K562 (cell line): ENCODE data around the gene MINPP1. TPM values are rescaled to one million over a fixed set of nuclear protein-coding genes. Genes with fewer than 3 reads are reported as not detected.

Source experiments
- ARID1B ChIP-seq: fragments of 450-650 bp; IDR thresholded peaks from 2 replicates; pipeline ENCODE4 v1.6.1; 2016; ENCODE audit warnings: antibody characterized with exemption, mild to moderate bottlenecking, inconsistent platforms
- CHCHD3 ChIP-seq: fragments of 250-450 bp; sonication (Bioruptor Pico); IDR thresholded peaks from 2 replicates; pipeline ENCODE4 v2.1.2; 2022; ENCODE audit warnings: mild to moderate bottlenecking
- HMBOX1 ChIP-seq: sonication (generic); IDR thresholded peaks from 2 replicates; pipeline ENCODE4 v1.6.1; 2016
- HNRNPK ChIP-seq: fragments of 200-400 bp; formaldehyde crosslinking; IDR thresholded peaks from one replicate; pipeline ENCODE4 v1.6.1; 2018; ENCODE audit warnings: mild to moderate bottlenecking, low read depth, low read length; ENCODE audit not compliant: poor library complexity, severe bottlenecking
- HNRNPLL ChIP-seq: fragments of 200-400 bp; formaldehyde crosslinking; IDR thresholded peaks from 2 replicates; pipeline ENCODE4 v1.6.1; 2017; ENCODE audit warnings: low read length, low read depth, mild to moderate bottlenecking; ENCODE audit not compliant: poor library complexity, severe bottlenecking
- MEF2A ChIP-seq: IDR thresholded peaks from 2 replicates; pipeline ENCODE4 v1.6.1; 2011; ENCODE audit warnings: low read depth, mild to moderate bottlenecking, low read length, moderate library complexity; ENCODE audit not compliant: control insufficient read depth
- RFX7 ChIP-seq: fragments of 250-450 bp; sonication (Bioruptor Pico); IDR thresholded peaks from 2 replicates; pipeline ENCODE4 v1.5.1; 2021; ENCODE audit warnings: mild to moderate bottlenecking
- SMAD3 ChIP-seq: fragments of 450-650 bp; formaldehyde crosslinking; conservative IDR thresholded peaks from 2 replicates; pipeline ENCODE4 v1.4.0; 2020; ENCODE audit warnings: mild to moderate bottlenecking
- SMARCA4 ChIP-seq: fragments of 450-650 bp; IDR thresholded peaks from 2 replicates; pipeline ENCODE4 v1.6.1; 2016
- SMARCB1 ChIP-seq: IDR thresholded peaks from 2 replicates; pipeline ENCODE4 v1.6.1; 2011; ENCODE audit warnings: improper control_type of control experiment, low read depth; ENCODE audit not compliant: insufficient read length
- SMARCE1 ChIP-seq: fragments of 450-650 bp; IDR thresholded peaks from 2 replicates; pipeline ENCODE4 v1.7.1; 2016; ENCODE audit warnings: mild to moderate bottlenecking
- TAF1 ChIP-seq: IDR thresholded peaks from 2 replicates; pipeline ENCODE4 v1.6.1; 2011; ENCODE audit warnings: mild to moderate bottlenecking, low read length, moderate library complexity; ENCODE audit not compliant: insufficient read depth, control insufficient read depth, severe bottlenecking; ENCODE audit errors: extremely low read depth
- TAL1 ChIP-seq: fragments of 450-650 bp; IDR thresholded peaks from 2 replicates; pipeline ENCODE4 v1.6.1; 2016; ENCODE audit warnings: mild to moderate bottlenecking
- TSHZ1 ChIP-seq: fragments of 250-450 bp; sonication (Bioruptor Pico); IDR thresholded peaks from 2 replicates; pipeline ENCODE4 v1.4.0; 2020; ENCODE audit warnings: mild to moderate bottlenecking, moderate library complexity
- ZNF165 ChIP-seq: fragments of 250-450 bp; sonication (Bioruptor Pico); IDR thresholded peaks from 2 replicates; pipeline ENCODE4 v1.4.0; 2020; ENCODE audit warnings: borderline replicate concordance
- polyA plus RNA-seq, 8 experiments: library from polyadenylated mRNA; depleted of rRNA in 4 of 8; stranded (reverse) in 5 of 8; unstranded in 3 of 8; fragments of >200 nt; fragmentation: Nextera tagmentation in 2 of 8; fragmentation: Illumina TruSeq in 1 of 8; extraction: Ambion mirVana in 2 of 8; extraction: Trizol in 1 of 8; gene quantifications; 2 replicates each; pipeline versions ENCODE4 v1.2.1 to v1.2.3, GENCODE V29; 2011 to 2014; ENCODE audit warnings: inconsistent platforms in 1 of 8, missing spikeins in 1 of 8
- total RNA-seq, 7 experiments: library from RNA; depleted of rRNA in 6 of 7; stranded (reverse); fragments of >200 nt in 6 of 7; fragmentation: Illumina TruSeq in 2 of 7; extraction: Trizol in 2 of 7; gene quantifications; 2 replicates each; pipeline versions ENCODE4 v1.2.1 to v1.2.3, GENCODE V29; 2011 to 2021; ENCODE audit warnings: low replicate concordance in 1 of 7
- TF ChIP-seq, protein P1 (sequence below), 2 experiments: fragments of 150-350 bp in 1 of 2; IDR thresholded peaks; 2 replicates each; pipeline ENCODE4 v1.6.1; 2012 to 2016; ENCODE audit warnings: low read depth in 2 of 2, low read length in 2 of 2, mild to moderate bottlenecking in 1 of 2, moderate library complexity in 1 of 2
- TF ChIP-seq, protein P2 (sequence below): fragments of 250-450 bp; sonication (Bioruptor Pico); IDR thresholded peaks from 2 replicates; pipeline ENCODE4 v1.6.1; 2021; ENCODE audit warnings: mild to moderate bottlenecking
- TF ChIP-seq, protein P3 (sequence below): fragments of 450-650 bp; IDR thresholded peaks from 2 replicates; pipeline ENCODE4 v1.6.1; 2016
- TF ChIP-seq, protein P4 (sequence below): fragments of 250-450 bp; sonication (Bioruptor Pico); IDR thresholded peaks from 2 replicates; pipeline ENCODE4 v1.5.0; 2021

MINPP1 gene
- total and polyA plus RNA-seq, 9 of the 15 experiments (the other 6 are each of a cell fraction or from before 2014, with no cell fraction given): 11.5 to 44.5 (median 27.1) TPM

GRCh38 chr10:87500646-87501048 is 4.0 kb upstream of the MINPP1 start (continued):
- TF ChIP-seq, protein P1, sequence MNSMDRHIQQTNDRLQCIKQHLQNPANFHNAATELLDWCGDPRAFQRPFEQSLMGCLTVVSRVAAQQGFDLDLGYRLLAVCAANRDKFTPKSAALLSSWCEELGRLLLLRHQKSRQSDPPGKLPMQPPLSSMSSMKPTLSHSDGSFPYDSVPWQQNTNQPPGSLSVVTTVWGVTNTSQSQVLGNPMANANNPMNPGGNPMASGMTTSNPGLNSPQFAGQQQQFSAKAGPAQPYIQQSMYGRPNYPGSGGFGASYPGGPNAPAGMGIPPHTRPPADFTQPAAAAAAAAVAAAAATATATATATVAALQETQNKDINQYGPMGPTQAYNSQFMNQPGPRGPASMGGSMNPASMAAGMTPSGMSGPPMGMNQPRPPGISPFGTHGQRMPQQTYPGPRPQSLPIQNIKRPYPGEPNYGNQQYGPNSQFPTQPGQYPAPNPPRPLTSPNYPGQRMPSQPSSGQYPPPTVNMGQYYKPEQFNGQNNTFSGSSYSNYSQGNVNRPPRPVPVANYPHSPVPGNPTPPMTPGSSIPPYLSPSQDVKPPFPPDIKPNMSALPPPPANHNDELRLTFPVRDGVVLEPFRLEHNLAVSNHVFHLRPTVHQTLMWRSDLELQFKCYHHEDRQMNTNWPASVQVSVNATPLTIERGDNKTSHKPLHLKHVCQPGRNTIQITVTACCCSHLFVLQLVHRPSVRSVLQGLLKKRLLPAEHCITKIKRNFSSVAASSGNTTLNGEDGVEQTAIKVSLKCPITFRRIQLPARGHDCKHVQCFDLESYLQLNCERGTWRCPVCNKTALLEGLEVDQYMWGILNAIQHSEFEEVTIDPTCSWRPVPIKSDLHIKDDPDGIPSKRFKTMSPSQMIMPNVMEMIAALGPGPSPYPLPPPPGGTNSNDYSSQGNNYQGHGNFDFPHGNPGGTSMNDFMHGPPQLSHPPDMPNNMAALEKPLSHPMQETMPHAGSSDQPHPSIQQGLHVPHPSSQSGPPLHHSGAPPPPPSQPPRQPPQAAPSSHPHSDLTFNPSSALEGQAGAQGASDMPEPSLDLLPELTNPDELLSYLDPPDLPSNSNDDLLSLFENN (IDR thresholded peaks at IDR 0.05; ENCODE audit: low read depth in 2 of 2, low read length in 2 of 2): peak in 1 of 2 experiments; percentile 47; a peak in 1 of 4 replicates
- TF ChIP-seq TAL1 (peak; percentile 80), CHCHD3 (no peak), MEF2A (no peak), HNRNPK (no peak), RFX7 (CRISPR knock-in tag) (no peak), SMARCB1 (no peak), SMARCA4 (peak; percentile 92), SMAD3 (CRISPR knock-in tag) (0 out of 2 replicates have a peak, but pooled peaks have one; percentile 4), ARID1B (peak; percentile 93), ZNF165 (CRISPR knock-in tag) (no peak), SMARCE1 (peak; percentile 85), TSHZ1 (CRISPR knock-in tag) (no peak), HNRNPLL (no peak), TAF1 (no peak), HMBOX1 (peak; percentile 64)
- TF ChIP-seq, protein P2, sequence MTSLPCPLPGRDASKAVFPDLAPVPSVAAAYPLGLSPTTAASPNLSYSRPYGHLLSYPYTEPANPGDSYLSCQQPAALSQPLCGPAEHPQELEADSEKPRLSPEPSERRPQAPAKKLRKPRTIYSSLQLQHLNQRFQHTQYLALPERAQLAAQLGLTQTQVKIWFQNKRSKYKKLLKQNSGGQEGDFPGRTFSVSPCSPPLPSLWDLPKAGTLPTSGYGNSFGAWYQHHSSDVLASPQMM (CRISPR knock-in tag): no peak
- TF ChIP-seq, protein P3, sequence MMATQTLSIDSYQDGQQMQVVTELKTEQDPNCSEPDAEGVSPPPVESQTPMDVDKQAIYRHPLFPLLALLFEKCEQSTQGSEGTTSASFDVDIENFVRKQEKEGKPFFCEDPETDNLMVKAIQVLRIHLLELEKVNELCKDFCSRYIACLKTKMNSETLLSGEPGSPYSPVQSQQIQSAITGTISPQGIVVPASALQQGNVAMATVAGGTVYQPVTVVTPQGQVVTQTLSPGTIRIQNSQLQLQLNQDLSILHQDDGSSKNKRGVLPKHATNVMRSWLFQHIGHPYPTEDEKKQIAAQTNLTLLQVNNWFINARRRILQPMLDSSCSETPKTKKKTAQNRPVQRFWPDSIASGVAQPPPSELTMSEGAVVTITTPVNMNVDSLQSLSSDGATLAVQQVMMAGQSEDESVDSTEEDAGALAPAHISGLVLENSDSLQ: peak; percentile 80
- TF ChIP-seq, protein P4, sequence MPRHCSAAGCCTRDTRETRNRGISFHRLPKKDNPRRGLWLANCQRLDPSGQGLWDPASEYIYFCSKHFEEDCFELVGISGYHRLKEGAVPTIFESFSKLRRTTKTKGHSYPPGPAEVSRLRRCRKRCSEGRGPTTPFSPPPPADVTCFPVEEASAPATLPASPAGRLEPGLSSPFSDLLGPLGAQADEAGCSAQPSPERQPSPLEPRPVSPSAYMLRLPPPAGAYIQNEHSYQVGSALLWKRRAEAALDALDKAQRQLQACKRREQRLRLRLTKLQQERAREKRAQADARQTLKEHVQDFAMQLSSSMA (CRISPR knock-in tag): no peak
